ENCODE data around the gene GRAMD1A. TPM values are rescaled to one million over a fixed set of nuclear protein-coding genes. Genes with fewer than 3 reads are reported as not detected.
"Not testable (repeated sequence)": the region's sequence is repeated elsewhere in the genome, so short reads cannot be mapped to it uniquely, and the experiment has no call there.

GRAMD1A gene
- total RNA-seq, 6 experiments from 2014 or later, result 10.4 to 34.8 (median 15.4) TPM

DNA sequence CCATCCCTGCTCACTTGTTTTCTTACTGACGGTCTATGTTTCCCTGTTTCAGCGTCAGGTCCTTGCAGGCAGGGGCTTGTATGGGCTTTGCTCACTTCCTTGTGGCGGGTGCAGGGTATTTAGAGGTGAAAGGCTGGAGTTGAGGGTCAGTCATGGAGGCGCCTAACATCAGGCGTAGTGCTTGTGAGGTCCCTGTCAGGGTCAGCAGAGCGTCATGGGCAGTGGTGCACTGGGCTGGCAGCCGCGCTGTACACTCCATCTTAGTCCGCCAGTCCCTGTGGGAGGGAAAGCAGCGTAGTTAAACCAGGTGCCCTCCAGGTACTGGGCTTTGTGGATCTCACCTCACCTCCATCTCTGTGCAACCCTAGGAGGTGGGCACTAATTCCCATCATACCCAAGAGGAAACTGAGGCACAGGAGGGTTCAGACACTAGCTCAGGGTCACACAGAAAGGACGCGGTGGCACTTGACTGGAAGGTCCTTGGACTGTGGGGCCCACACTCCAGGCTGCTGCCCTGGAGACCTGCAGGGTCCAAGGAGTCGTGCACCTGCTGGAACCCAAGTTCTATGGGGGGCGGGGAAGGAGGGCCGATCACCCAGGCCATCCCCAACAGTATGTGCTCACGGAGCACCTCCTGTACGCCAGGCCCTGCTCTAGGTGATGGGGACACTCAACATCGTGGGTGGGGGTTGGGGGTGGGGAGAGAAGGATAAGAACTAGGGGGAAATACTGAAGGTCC is 4.6 kb downstream of the GRAMD1A start:
- no peaks in the 10 kb centered on the region for H3K27me3 ChIP-seq
- no peak for TF ChIP-seq POLR2A (IDR thresholded peaks at IDR 0.05)
- TF ChIP-seq, protein P1, sequence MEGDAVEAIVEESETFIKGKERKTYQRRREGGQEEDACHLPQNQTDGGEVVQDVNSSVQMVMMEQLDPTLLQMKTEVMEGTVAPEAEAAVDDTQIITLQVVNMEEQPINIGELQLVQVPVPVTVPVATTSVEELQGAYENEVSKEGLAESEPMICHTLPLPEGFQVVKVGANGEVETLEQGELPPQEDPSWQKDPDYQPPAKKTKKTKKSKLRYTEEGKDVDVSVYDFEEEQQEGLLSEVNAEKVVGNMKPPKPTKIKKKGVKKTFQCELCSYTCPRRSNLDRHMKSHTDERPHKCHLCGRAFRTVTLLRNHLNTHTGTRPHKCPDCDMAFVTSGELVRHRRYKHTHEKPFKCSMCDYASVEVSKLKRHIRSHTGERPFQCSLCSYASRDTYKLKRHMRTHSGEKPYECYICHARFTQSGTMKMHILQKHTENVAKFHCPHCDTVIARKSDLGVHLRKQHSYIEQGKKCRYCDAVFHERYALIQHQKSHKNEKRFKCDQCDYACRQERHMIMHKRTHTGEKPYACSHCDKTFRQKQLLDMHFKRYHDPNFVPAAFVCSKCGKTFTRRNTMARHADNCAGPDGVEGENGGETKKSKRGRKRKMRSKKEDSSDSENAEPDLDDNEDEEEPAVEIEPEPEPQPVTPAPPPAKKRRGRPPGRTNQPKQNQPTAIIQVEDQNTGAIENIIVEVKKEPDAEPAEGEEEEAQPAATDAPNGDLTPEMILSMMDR (IDR thresholded peaks at IDR 0.05), result no peak
- ATAC-seq (no peak), DNase-seq (peak in 1 of 3 donors; percentile 42)
- no peaks in the 10 kb centered on the region for H3K36me3 ChIP-seq
- H3K4me1 ChIP-seq, result peaks cover 0 to 15% (median 0%) of the 10 kb centered on the region in 4 donors
- H3K9me3 ChIP-seq, result no peaks in the 10 kb centered on the region
- WGBS (ENCODE audit: insufficient coverage, low coverage, low lambda C conversion rate, missing lambda C conversion rate), result 100% methylated on average over 2 of the region's 18 CpGs
- no peak overlapping the region for H3K4me3 ChIP-seq
- H3K27ac ChIP-seq, result no peak overlapping the region
- intact Hi-C loops (cut with DNase I), result no loop called here

GRCh38 chr19:35005256-35005977 is 5.3 kb downstream of the GRAMD1A start:
- TF ChIP-seq, protein P1 (IDR thresholded peaks at IDR 0.05), result no peak
- TF ChIP-seq POLR2A (IDR thresholded peaks at IDR 0.05), result no peak
- intact Hi-C loops (cut with DNase I), result no loop called here
- H3K27ac ChIP-seq, result no peak overlapping the region
- peaks cover 0 to 14% (median 0%) of the 10 kb centered on the region in 4 donors for H3K4me1 ChIP-seq
- no peak overlapping the region for H3K4me3 ChIP-seq
- DNase-seq (peak in 1 of 3 donors; percentile 46), ATAC-seq (peak in 2 of 4 donors; percentile 6 to 32)
- 49% methylated on average over 8 of the region's 11 CpGs for WGBS (ENCODE audit: insufficient coverage, low coverage, low lambda C conversion rate, missing lambda C conversion rate)
- peaks cover 0 to 5% (median 0%) of the 10 kb centered on the region in 4 donors for H3K36me3 ChIP-seq
- no peaks in the 10 kb centered on the region for H3K9me3 ChIP-seq
- no peaks in the 10 kb centered on the region for H3K27me3 ChIP-seq

- intact Hi-C loops (cut with DNase I); H3K36me3 ChIP-seq; H3K27me3 ChIP-seq; H3K4me3 ChIP-seq; H3K27ac ChIP-seq; ATAC-seq; H3K9me3 ChIP-seq: not testable (repeated sequence)
- peaks cover 0 to 14% (median 0%) of the 10 kb centered on the region in 4 donors for H3K4me1 ChIP-seq
- peak in 1 of 3 donors; percentile 4 for DNase-seq
- WGBS (ENCODE audit: insufficient coverage, low coverage, low lambda C conversion rate, missing lambda C conversion rate), result 68% methylated on average over 4 of the region's 6 CpGs
Measured at GRCh38 chr19:35006007-35006341, 5.9 kb downstream of the GRAMD1A start.

- Histone ChIP-seq H3K36me3 (peaks cover 0 to 5% (median 0%) of the 10 kb centered on the region in 4 donors), H3K27me3 (no peaks in the 10 kb centered on the region), H3K4me3 (no peak overlapping the region), H3K9me3 (no peaks in the 10 kb centered on the region), H3K27ac (no peak overlapping the region), H3K4me1 (peaks cover 0 to 14% (median 0%) of the 10 kb centered on the region in 4 donors)
- intact Hi-C loops (cut with DNase I), result no loop called here
- TF ChIP-seq, protein P1 (IDR thresholded peaks at IDR 0.05), result no peak
- no peak for TF ChIP-seq POLR2A (IDR thresholded peaks at IDR 0.05)
- ATAC-seq, result peak; percentile 33 to 75 (median 56)
- DNase-seq, result peak in 1 of 3 donors; percentile 52
- 39% methylated on average over 12 of the region's 15 CpGs for WGBS (ENCODE audit: insufficient coverage, low coverage, low lambda C conversion rate, missing lambda C conversion rate)
Measured at GRCh38 chr19:35006342-35006998, 6.3 kb downstream of the GRAMD1A start.

All from right lobe of liver (tissue), 6 donors.